Fibroblast of skin of left biceps (primary cell): ENCODE results near the gene LIN7C.
"Not testable (repeated sequence)": the region's sequence is repeated elsewhere in the genome, so short reads cannot be mapped to it uniquely, and the experiment has no call there.

ENCODE experiments used
- DNase-seq, 2 experiments: peaks; one replicate each; pipeline ENCODE4 v3.0.0-alpha.2; 2013; ENCODE audit warnings: low read depth in 2 of 2

Gene LIN7C

GRCh38 chr11:27506200-27507182 lies at the start of gene LIN7C:
TSS of gene LIN7C (minus strand) at chr11:27506769. CDS start at chr11:27506752, 17 bp downstream.
- peak; percentile 86 to 88 for DNase-seq

DNA sequence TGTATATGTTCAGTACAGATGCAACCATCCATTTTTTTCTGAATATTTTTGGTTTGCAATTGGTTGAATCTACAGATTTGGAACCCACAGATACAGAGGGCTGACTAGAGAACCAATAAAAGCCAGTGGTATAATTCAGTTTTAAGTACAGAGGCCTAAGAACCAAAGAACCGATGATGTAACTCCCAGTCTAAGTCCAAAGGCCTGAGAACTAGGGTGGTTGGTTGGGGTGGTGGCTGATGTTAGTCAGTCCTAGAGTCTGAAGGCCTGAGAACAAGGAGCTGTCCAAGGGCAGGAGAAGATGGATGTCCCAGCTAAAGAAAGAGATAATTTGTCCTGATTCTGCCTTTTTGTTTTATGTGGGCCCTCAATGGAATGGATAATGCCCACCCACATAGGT lies 48.7 kb upstream of the LIN7C start:
- DNase-seq = no peak

GRCh38 chr11:27553186-27553585 lies 46.6 kb upstream of the LIN7C start:
- no peak for DNase-seq

DNA sequence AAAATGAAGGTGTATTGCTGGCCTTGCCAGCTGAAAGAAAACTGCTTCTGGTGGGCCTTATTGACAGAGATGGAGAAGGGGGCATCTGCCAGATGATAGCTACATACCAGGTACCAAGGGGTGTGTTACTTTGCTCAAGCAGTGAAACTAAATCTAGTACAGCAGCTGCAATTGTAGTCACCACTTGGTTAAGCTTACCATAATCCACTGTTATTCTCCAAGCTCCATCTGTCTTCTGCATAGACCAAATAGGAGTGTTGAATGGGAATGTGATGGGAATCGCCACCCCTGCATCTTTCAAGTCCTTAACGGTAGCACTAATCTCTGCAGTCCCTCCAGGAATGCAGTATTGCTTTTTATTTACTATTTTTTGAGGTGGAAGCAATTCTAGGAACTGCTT lies 45.8 kb upstream of the LIN7C start:
- no peak for DNase-seq

GRCh38 chr11:27551127-27551526 lies 44.6 kb upstream of the LIN7C start:
- no peak for DNase-seq

GRCh38 chr11:27545946-27546345 lies 39.4 kb upstream of the LIN7C start:
- DNase-seq = no peak

GRCh38 chr11:27545035-27545434 lies 38.5 kb upstream of the LIN7C start:
- DNase-seq = no peak

GRCh38 chr11:27541790-27542189 lies 35.2 kb upstream of the LIN7C start:
- DNase-seq = no peak

GRCh38 chr11:27540051-27540450 lies 33.5 kb upstream of the LIN7C start:
- DNase-seq = no peak

DNA sequence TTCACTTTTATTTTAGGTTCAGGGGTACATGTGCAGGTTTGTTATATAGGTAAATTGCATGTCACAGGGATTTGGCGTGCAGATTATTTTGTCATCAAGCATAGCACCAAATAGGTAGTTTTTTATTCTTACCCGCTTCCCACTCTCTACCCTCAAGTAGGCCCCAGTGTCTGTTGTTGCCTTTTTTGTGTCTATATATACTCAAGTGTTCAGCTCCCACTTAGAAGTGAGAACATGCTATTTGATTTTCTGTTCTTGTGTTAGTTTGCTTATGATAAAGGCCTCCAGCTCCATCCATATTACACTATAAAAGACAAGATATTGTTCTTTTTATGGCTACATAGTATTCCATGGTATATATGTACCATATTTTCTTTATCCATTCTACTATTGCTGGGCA lies 28.5 kb upstream of the LIN7C start:
- DNase-seq = no peak

GRCh38 chr11:27532652-27533325 lies 26.2 kb upstream of the LIN7C start:
- DNase-seq = peak in 1 of 2 experiments; percentile 19

DNA sequence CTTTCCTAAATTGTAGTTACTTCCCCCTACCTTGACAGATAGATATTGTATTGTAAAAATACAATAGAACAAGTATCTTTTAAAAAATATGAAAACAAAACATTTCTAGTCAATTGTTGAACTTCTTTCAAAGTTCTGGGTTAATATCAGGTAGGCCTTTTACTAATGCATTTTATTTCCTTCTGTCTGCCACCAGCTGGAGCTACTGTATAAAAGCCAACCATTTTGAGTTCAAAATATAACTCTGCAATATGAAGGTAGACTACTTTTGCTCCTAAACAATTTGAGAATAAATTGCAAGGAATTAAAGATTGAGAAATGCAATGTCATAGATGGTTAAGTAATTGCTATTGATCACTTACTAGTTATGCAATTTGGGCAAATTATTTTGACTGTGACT lies 22.1 kb upstream of the LIN7C start:
- DNase-seq = no peak

GRCh38 chr11:27526535-27526934 lies 20.0 kb upstream of the LIN7C start:
- DNase-seq = no peak

DNA sequence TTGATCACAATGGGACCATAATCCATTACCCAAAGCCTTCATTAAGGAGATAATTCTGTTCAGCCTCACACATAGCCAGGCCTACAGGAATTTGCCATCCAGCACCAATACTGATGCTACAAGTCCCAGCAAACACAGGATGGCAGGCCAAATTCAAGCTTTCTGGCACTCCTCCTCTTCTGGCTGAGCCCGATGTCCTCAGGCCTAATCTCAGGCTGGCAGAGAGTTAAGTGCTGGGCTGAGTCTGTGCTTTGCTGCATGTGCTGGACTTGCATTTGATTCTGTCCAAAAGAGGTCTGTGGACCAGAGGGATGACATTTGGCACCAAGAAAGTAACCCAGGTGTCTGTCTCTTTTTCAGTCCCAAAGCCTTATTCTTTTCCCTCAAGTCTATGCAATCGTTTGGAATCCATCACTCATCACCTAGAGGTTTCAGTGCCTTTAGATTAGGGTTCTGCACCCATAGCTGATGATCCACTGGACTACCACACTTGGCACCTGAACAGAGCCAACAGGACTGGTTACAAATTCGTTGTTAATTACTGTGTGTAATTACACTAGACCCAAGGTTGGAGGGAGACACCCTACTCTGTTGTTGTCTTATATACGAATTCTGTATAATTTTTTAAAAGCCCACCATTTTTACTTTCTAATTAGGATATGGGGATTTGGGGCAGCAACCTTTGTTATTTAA lies 19.4 kb upstream of the LIN7C start:
- DNase-seq = no peak

GRCh38 chr11:27524155-27524554 lies 17.6 kb upstream of the LIN7C start:
- no peak for DNase-seq

DNA sequence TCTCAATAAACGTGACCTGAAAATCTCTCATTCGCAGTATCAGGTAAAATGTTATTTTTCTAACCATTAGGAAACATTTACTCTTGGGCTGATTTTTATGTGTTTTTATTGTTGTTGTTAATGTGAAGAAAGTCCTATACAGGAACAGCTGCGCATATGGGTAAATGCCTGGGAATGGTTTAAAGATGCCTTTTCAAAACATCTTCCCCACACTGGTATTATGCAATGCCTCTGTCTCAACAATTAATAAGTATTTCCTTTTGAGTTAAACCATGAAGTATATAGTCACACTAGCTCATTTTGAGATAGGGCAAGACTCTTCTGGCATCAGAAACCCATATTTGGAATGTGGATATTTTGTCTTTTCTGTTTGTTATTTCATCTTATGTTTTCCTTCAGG lies 13.7 kb upstream of the LIN7C start:
- no peak for DNase-seq

- DNase-seq = no peak
Measured at GRCh38 chr11:27518518-27518917, 11.9 kb upstream of the LIN7C start.

DNA sequence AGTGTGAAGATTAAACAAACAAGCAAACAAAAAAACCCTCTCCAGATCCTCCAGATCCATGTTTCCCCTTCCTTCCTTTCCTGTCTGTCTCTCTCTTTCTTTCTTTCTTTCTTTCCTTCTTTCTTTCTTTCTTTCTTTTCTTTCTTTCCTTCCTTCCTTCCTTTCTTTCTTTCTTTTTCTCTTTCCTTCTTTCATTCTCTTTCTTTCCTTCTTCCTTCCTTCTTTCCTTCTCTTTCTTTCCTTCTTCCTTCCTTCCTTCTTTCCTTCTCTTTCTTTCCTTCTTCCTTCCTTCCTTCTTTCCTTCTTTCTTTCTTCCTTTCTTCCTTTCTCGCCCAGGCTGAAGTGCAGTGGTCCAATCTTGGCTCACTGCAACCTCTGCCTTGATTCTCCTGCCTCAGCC lies 10.9 kb upstream of the LIN7C start:
- not testable (repeated sequence) for DNase-seq

GRCh38 chr11:27514558-27514957 lies 8.0 kb upstream of the LIN7C start:
- no peak for DNase-seq

DNA sequence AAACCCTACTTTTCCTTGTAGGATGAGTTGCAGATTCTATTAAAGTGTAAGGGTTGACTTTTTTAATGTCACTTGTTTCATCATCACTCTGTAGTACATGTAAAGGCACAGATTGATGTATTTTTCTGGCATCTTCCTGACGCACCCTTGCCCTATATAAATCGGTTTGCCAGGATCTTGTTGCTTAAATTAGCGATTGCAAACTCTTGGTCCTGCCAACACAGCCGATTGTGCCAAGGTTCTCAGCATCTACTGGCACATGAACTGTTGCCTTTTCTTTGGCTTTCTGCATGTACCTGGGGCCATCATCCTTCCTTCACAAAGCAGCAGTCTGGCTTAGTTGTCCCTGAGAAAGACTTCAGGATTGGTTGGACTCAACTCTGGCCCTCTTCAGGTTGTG lies 7.5 kb upstream of the LIN7C start:
- no peak for DNase-seq

DNA sequence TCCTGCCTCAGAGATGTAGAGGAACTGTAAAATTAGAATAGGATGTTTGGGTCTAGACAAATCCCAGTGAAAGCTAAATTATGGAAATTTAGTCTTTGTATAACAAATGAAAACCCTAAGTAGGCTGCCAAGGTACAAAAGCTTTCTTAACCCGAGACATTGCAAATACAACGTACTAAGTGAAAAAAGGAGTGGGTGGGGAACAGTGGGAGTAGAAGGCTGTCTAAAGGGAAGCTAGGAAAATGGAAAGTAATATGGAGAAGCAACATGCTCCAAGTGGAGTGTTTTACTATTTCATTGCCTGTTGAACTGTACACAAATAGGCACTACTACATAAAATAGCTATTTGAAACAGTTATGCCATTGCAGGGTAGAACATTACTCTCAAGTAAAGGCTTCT lies 6.8 kb upstream of the LIN7C start:
- DNase-seq = no peak

DNA sequence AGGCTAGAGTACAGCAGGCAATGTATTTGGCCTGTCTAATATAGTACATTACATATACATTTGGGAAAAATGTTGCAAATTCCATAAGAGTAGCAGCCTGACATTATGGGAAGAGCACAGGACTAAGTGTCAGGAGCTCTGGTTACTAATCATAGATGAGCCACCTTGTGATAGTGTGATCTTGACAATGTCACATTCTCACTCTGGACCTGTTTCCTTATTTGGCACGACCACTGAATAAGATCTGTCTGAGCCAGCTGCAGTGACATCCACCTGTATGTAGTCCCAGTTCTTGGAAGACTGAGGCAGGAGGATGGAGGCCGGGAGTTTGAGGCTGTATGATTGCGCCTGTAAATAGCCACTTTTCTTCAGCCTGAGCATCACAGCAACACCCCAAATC lies 5.7 kb upstream of the LIN7C start:
- DNase-seq = no peak
